Transverse colon (tissue), 4 donors: ENCODE data around the gene SH3RF3. TPM values are rescaled to one million over a fixed set of nuclear protein-coding genes. Genes with fewer than 3 reads are reported as not detected.

Source experiments
- DNase-seq: peaks from one replicate; pipeline ENCODE4 v3.0.0-alpha.2; 2019
- H3K27ac ChIP-seq, 4 donors: fragments of 200-600 bp; sonication (generic); 2 replicates each; pipeline ENCODE4 v1.5.1; 2016 to 2018; ENCODE audit warnings: inconsistent platforms in 4 of 4
- H3K27me3 ChIP-seq: fragments of 200-600 bp; sonication (generic); 2 replicates; pipeline ENCODE4 v1.5.1; 2017; ENCODE audit warnings: inconsistent platforms
- H3K36me3 ChIP-seq, 4 donors: fragments of 200-600 bp; sonication (generic); 2 replicates each; pipeline ENCODE4 v1.5.1; 2017 to 2019; ENCODE audit warnings: inconsistent platforms in 4 of 4
- H3K4me1 ChIP-seq, 4 donors: fragments of 200-600 bp; sonication (generic); 2 replicates each; pipeline ENCODE4 v1.5.1; 2017 to 2020; ENCODE audit warnings: inconsistent platforms in 4 of 4
- H3K4me3 ChIP-seq, 4 donors: fragments of 200-600 bp; sonication (generic); 1 replicate in 1 of 4; 2 replicates in 3 of 4; pipeline versions ENCODE4 v1.5.1 to v1.6.1; 2017 to 2019; ENCODE audit warnings: inconsistent platforms in 4 of 4
- H3K9me3 ChIP-seq, 2 donors: fragments of 200-600 bp; sonication (generic); 2 replicates each; pipeline ENCODE4 v1.5.1; 2017 to 2019; ENCODE audit warnings: inconsistent platforms in 2 of 2
- CTCF ChIP-seq, 5 experiments: fragments of 200-600 bp in 3 of 5; fragments of 450-650 bp in 2 of 5; sonication (generic) in 3 of 5; IDR thresholded peaks; 1 replicate in 2 of 5; 2 replicates in 3 of 5; pipeline ENCODE4 v1.5.1; 2016 to 2017; ENCODE audit warnings: antibody characterized with exemption in 5 of 5, inconsistent platforms in 3 of 5, mild to moderate bottlenecking in 2 of 5, moderate library complexity in 1 of 5
- EP300 ChIP-seq: sonication (generic); formaldehyde crosslinking; IDR thresholded peaks from one replicate; pipeline ENCODE4 v1.6.1; 2017; ENCODE audit warnings: antibody characterized with exemption, low read depth
- POLR2A ChIP-seq: fragments of 450-650 bp; IDR thresholded peaks from one replicate; pipeline ENCODE4 v1.6.1; 2016; ENCODE audit warnings: antibody characterized with exemption, mild to moderate bottlenecking, moderate library complexity
- POLR2AphosphoS5 ChIP-seq, 3 donors: sonication (generic); formaldehyde crosslinking; IDR thresholded peaks; one replicate each; pipeline ENCODE4 v1.6.1; 2016; ENCODE audit warnings: antibody characterized with exemption in 3 of 3
- WGBS, 2 donors: methylation state at CpG; one replicate each; pipeline ENCODE4 v1.1.5; 2018; ENCODE audit warnings: low coverage in 1 of 2; 5-methylcytosine and 5-hydroxymethylcytosine counted together
- in situ Hi-C, 4 donors: fragments of 200-750 bp; cut with MboI; loops; one replicate each; pipeline versions ENCODE4 v1.15.0 to v1.15.1; 2017; ENCODE audit warnings: low sequenced_read_pairs in 3 of 4, low pct_ligation_motif_present in 1 of 4, low pct_unique_long_range_greater_than_20kb in 1 of 4
- intact Hi-C: fragments of 100-400 bp; cut with DNase I; formaldehyde crosslinking; loops from one replicate; pipeline ENCODE4 v1.15.1; 2023; ENCODE audit warnings: low total_unique reads
- total RNA-seq, 4 donors: library from RNA; depleted of rRNA; stranded (reverse); fragments of >200 nt; gene quantifications; one replicate each; pipeline ENCODE4 v1.1.0, GENCODE V29; 2016

Gene SH3RF3
- total RNA-seq, 4 donors from 2014 or later: 1.9 to 8.8 (median 2.9) TPM

GRCh38 chr2:109208951-109209335, 79.9 kb downstream of the SH3RF3 start:
- Histone ChIP-seq H3K27ac (no peak overlapping the region), H3K27me3 (no peaks in the 10 kb centered on the region), H3K4me3 (no peak overlapping the region), H3K9me3 (no peaks in the 10 kb centered on the region), H3K4me1 (peaks cover 0 to 23% (median 7%) of the 10 kb centered on the region in 4 donors), H3K36me3 (no peaks in the 10 kb centered on the region)
- 91% methylated on average over 6 of the region's 6 CpGs; no CpG with 5 or more reads in 1 of the 2 donors for WGBS, 2 donors
- in situ Hi-C loops: no loop called here
- intact Hi-C loops: no loop called here
- no peak for DNase-seq
- TF ChIP-seq EP300 (no peak), POLR2AphosphoS5 (IDR thresholded peaks at IDR 0.05) (no peak)

- TF ChIP-seq CTCF (IDR thresholded peaks at IDR 0.05) (no peak), EP300 (no peak), POLR2AphosphoS5 (IDR thresholded peaks at IDR 0.05) (no peak), POLR2A (no peak)
- no peaks in the 10 kb centered on the region for H3K9me3 ChIP-seq
- H3K36me3 ChIP-seq: no peaks in the 10 kb centered on the region
- H3K27me3 ChIP-seq: no peaks in the 10 kb centered on the region
- no peak for DNase-seq
- H3K27ac ChIP-seq: no peak overlapping the region
- in situ Hi-C loops: no loop called here
- intact Hi-C loops: no loop called here
- H3K4me3 ChIP-seq: no peak overlapping the region
- H3K4me1 ChIP-seq: peaks cover 0 to 28% (median 8%) of the 10 kb centered on the region in 4 donors
- WGBS, 2 donors: 54 to 81% methylated on average over 2 to 4 of the region's 4 CpGs
Observed at GRCh38 chr2:109209412-109209811, 80.4 kb downstream of the SH3RF3 start.

GRCh38 chr2:109209941-109210340, 80.9 kb downstream of the SH3RF3 start:
- no peak overlapping the region for H3K27ac ChIP-seq
- 83 to 86% methylated on average over 7 of the region's 7 CpGs for WGBS, 2 donors
- H3K4me3 ChIP-seq: no peak overlapping the region
- intact Hi-C loops (no loop called here), in situ Hi-C loops (no loop called here)
- TF ChIP-seq EP300 (no peak), CTCF (IDR thresholded peaks at IDR 0.05) (no peak), POLR2A (no peak), POLR2AphosphoS5 (IDR thresholded peaks at IDR 0.05) (no peak)
- H3K9me3 ChIP-seq: no peaks in the 10 kb centered on the region
- peaks cover 0 to 30% (median 8%) of the 10 kb centered on the region in 4 donors for H3K4me1 ChIP-seq
- DNase-seq: no peak
- H3K36me3 ChIP-seq: no peaks in the 10 kb centered on the region
- H3K27me3 ChIP-seq: no peaks in the 10 kb centered on the region

- no peak for TF ChIP-seq EP300
- TF ChIP-seq POLR2A: no peak
- TF ChIP-seq POLR2AphosphoS5 (IDR thresholded peaks at IDR 0.05): no peak
- no peak for TF ChIP-seq CTCF (IDR thresholded peaks at IDR 0.05)
- no peak overlapping the region for H3K27ac ChIP-seq
- no peak for DNase-seq
- no peaks in the 10 kb centered on the region for H3K36me3 ChIP-seq
- in situ Hi-C loops (no loop called here), intact Hi-C loops (no loop called here)
- 27 to 46% methylated on average over 4 to 7 of the region's 7 CpGs for WGBS, 2 donors
- H3K27me3 ChIP-seq: no peaks in the 10 kb centered on the region
- no peaks in the 10 kb centered on the region for H3K9me3 ChIP-seq
- H3K4me3 ChIP-seq: no peak overlapping the region
- peaks cover 0 to 30% (median 8%) of the 10 kb centered on the region in 4 donors for H3K4me1 ChIP-seq
Observed at GRCh38 chr2:109210431-109211200, 81.6 kb downstream of the SH3RF3 start.
